ENCODE data around the gene CRHBP.

DNA sequence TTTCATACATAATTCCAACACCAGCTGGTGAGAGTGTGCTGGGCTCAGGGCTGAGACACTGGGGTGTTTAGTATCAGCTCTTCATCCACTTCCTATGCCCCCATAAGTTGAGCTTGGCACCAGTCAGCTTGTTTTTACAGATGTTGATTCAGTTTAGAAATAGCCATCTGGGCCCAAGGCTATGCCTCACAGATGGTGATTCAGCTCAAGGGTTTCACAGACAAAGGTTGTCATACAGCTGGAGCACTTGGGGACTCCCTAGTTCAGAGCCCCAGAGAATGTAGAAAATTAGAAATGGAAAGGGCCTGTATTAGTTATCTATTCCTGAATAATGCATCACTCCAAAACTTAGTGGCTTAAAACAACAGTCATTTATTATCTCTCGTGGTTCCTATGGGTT lies 10.3 kb upstream of the CRHBP start:
- TF ChIP-seq, protein P1, sequence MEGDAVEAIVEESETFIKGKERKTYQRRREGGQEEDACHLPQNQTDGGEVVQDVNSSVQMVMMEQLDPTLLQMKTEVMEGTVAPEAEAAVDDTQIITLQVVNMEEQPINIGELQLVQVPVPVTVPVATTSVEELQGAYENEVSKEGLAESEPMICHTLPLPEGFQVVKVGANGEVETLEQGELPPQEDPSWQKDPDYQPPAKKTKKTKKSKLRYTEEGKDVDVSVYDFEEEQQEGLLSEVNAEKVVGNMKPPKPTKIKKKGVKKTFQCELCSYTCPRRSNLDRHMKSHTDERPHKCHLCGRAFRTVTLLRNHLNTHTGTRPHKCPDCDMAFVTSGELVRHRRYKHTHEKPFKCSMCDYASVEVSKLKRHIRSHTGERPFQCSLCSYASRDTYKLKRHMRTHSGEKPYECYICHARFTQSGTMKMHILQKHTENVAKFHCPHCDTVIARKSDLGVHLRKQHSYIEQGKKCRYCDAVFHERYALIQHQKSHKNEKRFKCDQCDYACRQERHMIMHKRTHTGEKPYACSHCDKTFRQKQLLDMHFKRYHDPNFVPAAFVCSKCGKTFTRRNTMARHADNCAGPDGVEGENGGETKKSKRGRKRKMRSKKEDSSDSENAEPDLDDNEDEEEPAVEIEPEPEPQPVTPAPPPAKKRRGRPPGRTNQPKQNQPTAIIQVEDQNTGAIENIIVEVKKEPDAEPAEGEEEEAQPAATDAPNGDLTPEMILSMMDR (IDR thresholded peaks at IDR 0.05; ENCODE audit: low read depth, low read length), result no peak
- TF ChIP-seq POLR2A (IDR thresholded peaks at IDR 0.05; ENCODE audit: extremely low read depth, insufficient read length), result no peak
